Liver (tissue), 2 donors: Measurements from ENCODE around the gene THBS2.

Experiments used
- CTCF ChIP-seq: fragments of 150-350 bp; IDR thresholded peaks from 2 replicates; pipeline ENCODE4 v1.5.1; 2017; ENCODE audit warnings: improper control_type of control experiment, low read depth, low read length; ENCODE audit not compliant: missing input control
- MAX ChIP-seq: IDR thresholded peaks from 2 replicates; pipeline ENCODE4 v1.6.1; 2016; ENCODE audit warnings: antibody characterized with exemption
- donor health status: healthy.

- TF ChIP-seq MAX (no peak), CTCF (no peak)
These were observed 36.1 kb upstream of the THBS2 start for GRCh38 chr6:169289619-169290339.
